ENCODE results near the gene CCDC197.
A peak's percentile ranks its signal among the peaks of the same experiment; 100 is the strongest.

Gene CCDC197

GRCh38 chr14:94045101-94045500 lies 48.0 kb downstream of the CCDC197 start:
- no peak for DNase-seq

- DNase-seq: no peak
Observed at GRCh38 chr14:94045563-94046345, 48.7 kb downstream of the CCDC197 start.

- no peak for DNase-seq
Observed at GRCh38 chr14:94046696-94047250, 49.7 kb downstream of the CCDC197 start.

GRCh38 chr14:94047581-94047980 lies 50.5 kb downstream of the CCDC197 start:
- no peak for DNase-seq

- DNase-seq: no peak
Observed at GRCh38 chr14:94048691-94049624, 51.9 kb downstream of the CCDC197 start.

GRCh38 chr14:94049625-94050023 lies 52.5 kb downstream of the CCDC197 start:
- DNase-seq: no peak

GRCh38 chr14:94050231-94050880 lies 53.3 kb downstream of the CCDC197 start:
- no peak for DNase-seq

- no peak for DNase-seq
Observed at GRCh38 chr14:94051115-94051514, 54.0 kb downstream of the CCDC197 start.

- DNase-seq: no peak
Observed at GRCh38 chr14:94051779-94052178, 54.7 kb downstream of the CCDC197 start.

- no peak for DNase-seq
Observed at GRCh38 chr14:94052199-94052598, 55.1 kb downstream of the CCDC197 start.

- DNase-seq: no peak
Observed at GRCh38 chr14:94052662-94053061, 55.6 kb downstream of the CCDC197 start.

- DNase-seq: peak; percentile 14
Observed at GRCh38 chr14:94054401-94054800, 57.3 kb downstream of the CCDC197 start.

GRCh38 chr14:94054936-94055335 lies 57.8 kb downstream of the CCDC197 start:
- DNase-seq: no peak

- DNase-seq: peak; percentile 61
Observed at GRCh38 chr14:94056579-94057308, 59.6 kb downstream of the CCDC197 start.

GRCh38 chr14:94058128-94058673 lies 61.1 kb downstream of the CCDC197 start:
- DNase-seq: no peak
